ENCODE measurements around the gene AK2.
"Not testable (repeated sequence)": the region's sequence is repeated elsewhere in the genome, so short reads cannot be mapped to it uniquely, and the experiment has no call there.

Gene AK2

DNA sequence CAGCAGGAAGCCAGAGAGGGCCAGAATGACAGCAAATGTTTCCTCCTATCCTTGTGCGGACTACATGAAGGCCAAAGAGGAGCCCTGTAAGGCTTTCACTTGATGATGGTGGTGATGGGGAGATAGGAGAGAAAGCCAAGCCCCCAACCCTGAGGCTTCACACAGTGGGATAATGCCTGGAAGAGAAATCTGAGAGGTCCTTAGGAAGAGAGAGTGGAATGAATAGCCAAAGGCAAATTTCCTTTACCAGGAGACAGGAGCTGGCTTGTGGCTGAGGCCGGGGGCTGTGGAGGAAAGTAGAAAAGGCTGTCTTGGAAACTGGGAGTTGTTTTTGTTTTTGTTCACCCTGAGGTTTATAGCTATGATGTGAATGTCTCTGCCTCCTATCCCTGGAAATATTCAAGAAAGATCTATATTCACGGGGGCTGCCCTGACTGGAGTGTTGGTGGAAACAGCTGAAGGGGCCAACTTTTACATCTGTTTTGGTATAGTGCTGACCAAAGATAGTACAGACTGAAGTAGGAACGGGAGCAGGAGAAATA, 59.1 kb downstream of the AK2 start:
- H3K4me3 ChIP-seq (ENCODE audit: low read depth, low read length), result no peak overlapping the region

DNA sequence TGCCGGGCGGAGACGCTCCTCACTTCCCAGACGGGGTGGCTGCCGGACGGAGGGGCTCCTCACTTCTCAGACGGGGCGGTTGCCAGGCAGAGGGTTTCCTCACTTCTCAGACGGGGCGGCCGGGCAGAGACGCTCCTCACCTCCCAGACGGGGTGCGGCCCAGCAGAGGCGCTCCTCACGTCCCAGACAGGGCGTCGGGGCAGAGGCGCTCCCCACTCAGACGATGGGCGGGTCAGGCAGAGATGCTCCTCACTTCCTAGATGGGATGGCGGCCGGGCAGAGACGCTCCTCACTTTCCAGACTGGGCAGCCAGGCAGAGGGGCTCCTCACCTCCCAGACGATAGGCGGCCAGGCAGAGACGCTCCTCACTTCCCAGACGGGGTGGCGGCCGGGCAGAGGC, 61.6 kb downstream of the AK2 start:
- H3K4me3 ChIP-seq (ENCODE audit: low read depth, low read length), result not testable (repeated sequence)

DNA sequence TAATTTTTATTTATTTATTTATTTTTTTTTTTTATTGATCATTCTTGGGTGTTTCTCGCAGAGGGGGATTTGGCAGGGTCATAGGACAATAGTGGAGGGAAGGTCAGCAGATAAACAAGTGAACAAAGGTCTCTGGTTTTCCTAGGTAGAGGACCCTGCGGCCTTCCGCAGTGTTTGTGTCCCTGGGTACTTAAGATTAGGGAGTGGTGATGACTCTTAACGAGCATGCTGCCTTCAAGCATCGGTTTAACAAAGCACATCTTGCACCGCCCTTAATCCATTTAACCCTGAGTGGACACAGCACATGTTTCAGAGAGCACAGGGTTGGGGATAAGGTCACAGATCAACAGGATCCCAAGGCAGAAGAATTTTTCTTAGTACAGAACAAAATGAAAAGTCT, 63.2 kb downstream of the AK2 start:
- H3K4me3 ChIP-seq (ENCODE audit: low read depth, low read length), result not testable (repeated sequence)

DNA sequence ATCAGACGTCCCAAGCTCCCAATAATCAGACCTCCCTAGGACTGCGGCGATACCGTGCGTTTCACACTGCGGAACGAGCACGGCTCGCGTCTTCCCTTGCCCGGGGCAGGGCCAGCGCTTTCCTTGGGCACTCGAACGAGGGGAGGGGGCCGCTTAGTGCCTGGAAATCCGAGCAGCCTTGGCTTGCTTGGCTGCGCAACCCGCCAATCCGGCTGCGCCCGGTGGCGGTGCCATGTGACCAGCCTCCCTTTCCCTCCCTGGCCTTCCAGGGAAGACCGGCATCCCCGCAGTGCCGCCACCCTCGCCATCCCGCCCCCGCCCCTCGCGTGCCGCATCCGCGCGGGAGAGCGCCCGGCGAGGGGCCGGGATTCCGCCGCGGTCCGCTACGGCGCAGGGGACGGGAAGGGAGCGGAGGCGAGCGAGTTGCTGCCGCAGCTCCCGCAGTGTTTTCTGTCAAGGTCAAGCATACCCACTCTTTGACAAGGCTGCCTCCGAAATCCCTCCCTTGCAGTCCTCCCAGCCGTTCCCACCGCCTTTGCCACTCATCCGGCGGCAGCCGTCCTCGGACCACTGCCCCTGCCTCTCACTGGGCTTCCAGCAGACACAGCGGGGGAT, 63.8 kb downstream of the AK2 start:
- peak overlapping the region; percentile 43 for H3K4me3 ChIP-seq (ENCODE audit: low read depth, low read length)

DNA sequence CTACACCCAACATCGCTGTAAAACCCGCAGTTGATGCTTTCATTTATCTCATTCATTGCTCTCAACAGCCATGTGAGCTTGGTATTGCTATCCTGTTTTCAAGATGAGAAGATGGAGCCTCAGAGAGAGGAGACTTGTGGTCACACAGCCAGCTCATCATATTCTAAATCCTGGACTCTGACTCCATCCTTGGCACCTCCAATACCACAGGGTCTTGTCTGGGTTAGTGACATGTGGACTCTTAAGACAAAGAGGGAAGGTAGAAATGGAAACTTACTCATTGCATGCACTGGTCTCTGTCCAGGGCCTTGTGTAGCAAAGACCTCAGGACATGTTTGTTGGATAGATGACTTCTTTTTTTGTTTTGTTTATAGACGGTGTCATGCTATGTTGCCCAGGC, 65.1 kb downstream of the AK2 start:
- no peak overlapping the region for H3K4me3 ChIP-seq (ENCODE audit: low read depth, low read length)

DNA sequence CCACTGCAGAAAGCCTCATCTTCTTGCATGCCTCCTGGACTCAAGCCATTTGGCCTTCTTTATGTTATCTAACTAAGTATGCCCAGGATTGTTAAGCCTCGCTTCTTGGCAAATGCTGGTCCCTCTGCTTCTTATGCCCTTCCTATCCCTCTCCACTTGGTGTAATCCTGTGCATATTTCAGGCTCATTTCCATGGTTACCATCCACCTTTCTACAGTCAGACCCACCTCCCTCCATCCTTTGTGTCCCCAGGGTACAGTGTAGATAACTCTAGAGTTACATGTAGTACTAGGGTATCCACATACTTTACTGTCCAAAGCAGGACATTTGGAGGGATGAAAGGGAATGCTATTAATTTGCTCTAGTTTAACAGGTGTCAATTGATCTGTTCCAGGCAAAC, 65.5 kb downstream of the AK2 start:
- H3K4me3 ChIP-seq (ENCODE audit: low read depth, low read length), result no peak overlapping the region

DNA sequence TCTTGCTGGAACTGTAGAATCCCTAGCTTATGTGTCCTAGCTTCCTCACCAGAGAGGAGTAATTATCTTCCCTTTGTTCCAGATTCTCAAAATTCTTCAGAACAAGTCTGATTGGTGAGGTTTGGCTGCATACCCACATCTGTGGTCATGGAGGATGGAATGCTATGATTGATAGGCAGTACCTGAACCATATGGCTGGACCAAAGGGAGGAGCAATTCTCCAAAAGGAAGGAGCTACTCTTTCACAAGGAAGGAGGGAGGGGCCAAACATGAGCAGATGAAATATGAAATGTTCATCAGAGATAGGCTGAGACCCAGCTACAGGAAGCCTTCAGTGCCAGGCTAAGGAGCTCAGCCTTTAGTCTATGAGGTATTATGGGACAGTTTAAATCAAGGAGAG, 67.1 kb downstream of the AK2 start:
- H3K4me3 ChIP-seq (ENCODE audit: low read depth, low read length), result no peak overlapping the region

DNA sequence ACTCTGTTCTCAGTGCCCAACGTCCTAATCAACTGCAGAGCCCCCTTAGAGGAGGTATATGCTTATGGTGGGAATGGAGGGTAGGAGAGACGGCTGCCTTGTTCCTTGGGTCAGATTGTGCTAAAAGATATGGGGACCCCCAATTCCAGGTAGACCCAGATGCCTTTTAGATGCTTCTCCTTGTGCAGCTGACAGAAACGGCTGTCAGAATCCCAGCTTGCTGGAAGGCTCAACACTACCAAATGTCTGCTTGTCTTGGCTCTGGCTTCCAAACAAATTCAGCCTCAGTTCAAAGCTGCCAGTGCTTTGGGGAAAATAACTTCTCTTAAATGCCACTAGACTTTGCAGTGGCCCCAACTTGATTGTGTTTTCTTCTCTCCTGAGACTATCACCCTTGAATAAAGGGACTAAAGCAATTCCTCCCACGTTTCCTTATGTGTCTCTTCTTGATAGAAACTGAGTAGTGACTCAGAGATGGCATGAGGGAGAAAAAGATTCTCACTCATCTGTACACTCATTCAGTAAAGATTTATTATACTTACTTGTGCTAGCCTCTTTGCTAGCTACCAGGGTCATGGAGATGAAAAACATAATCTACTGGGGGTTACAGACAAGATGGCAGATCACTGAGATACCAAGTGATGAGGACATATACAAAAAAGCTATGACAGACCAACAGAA, 68.7 kb downstream of the AK2 start:
- no peak overlapping the region for H3K4me3 ChIP-seq (ENCODE audit: low read depth, low read length)

DNA sequence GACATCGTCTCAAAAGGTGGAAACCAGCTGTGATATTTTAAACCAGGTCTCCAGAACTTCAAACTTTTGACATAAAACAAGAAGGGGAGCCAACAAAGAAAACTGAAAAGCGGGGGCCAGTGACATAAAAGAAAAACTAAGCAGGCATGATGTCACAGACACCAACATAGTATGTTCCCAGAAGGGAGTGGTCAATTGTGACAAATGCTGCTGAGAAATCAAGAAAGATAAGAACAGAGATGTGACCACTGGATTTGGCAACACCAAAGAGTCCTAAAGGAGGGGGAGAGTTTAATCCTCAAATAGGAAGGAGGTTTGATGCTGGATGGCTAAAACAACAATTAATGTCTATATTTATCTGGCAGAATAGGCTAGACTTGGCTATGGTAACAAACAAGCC, 69.8 kb downstream of the AK2 start:
- no peak overlapping the region for H3K4me3 ChIP-seq (ENCODE audit: low read depth, low read length)

DNA sequence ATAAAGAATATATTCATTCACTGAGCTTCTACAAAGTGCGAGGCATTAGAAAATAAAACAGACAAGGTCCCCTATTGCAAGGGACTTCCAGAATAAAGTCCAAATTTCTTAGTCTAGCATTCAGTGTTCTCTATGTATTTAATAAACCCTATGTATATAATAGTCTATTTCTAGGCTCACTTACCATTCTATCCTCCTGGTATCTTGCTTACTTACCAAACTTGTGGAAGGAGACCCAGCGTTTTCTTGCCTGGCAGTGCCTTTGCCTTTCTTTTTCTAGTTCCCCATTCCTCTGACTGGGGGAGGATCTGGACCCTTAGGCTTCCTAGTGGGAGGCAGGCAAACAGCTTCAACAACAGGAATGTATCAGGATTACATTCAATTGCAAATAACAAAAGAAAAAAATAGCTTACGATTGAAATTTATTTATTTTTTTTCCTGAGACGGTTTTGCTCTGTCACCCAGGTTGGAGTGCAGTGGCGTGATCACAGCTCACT, 71.4 kb downstream of the AK2 start:
- no peak overlapping the region for H3K4me3 ChIP-seq (ENCODE audit: low read depth, low read length)

DNA sequence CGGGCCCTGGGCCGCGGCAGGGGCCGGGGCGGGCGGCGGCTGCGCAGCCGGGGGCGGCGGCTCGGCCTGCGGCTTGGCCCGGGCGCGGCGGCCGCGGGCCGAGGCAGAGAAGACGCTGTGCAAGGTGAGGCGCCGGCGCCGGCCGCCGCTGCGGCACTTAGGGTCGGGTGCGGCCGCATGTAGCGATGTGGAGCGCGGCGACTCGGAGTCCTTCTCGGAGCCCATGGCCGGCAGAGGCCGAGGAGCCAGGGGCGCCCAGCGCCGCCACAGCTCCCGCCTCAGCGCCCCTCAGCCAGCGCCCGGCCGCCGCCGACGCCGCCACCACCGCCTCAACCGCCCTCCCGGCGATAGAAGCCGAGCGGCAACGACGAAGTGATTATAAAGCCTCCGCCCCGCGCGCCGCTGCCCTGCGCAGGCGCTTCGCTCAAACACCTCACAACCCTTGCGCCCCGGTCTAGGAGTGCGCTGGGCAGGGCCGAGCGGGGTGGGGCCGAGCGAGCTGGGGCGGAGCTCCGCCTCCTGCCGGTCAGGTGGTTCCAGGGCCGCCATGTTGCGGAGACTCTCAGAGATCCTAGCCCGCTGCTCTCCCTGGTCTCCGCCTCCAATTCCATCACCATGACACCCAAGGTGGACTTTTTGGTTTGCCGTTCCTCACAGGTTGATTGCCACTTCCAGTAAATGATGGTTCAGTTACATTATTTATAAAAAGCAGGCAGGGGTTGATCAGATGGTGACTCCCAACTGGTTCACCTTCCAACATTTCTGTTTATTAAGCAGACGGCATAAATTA, 72.0 kb downstream of the AK2 start, which contains the start of gene RNF19B:
Gene RNF19B (minus strand): TSS at position 349 of the 790 bp plus-strand sequence. CDS start 124 bp downstream, at position 225.
- H3K4me3 ChIP-seq (ENCODE audit: low read depth, low read length), result peak within 1 kb of the TSS; percentile 78

DNA sequence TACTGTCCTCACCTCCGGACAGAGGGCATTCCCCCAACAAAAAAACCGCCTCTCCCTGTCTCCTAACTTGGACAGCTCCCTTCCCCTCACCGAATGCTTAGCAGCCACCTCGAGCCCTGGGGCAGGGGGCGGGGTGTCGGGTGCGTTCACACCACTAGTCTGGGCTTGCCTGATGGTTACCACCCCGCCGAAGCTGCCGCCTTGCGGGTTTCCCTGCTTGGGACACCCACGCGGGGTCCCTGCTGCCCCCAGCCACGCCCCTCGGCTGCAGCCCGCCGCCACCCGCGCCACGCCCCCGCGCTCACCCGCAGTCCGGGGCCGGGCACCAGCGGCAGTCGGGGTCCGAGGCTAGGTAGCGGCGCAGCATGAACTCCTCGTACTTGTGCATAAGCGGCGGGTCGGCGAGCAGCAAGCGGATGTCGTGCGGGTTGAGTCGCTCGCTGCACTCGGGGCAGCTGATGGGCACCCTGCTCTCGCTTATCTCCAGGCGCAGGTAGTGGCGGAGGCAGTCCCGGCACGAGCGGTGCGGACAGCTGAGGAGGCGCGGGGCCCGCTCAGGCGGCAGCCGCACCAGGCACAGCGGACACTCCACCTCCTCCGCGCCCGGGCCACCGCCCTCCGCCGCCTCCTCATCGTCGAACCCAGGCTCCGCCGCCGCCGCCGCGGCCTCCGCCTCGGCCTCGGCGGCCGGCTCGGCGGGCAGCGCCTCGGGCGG, 72.8 kb downstream of the AK2 start:
- H3K4me3 ChIP-seq (ENCODE audit: low read depth, low read length), result peak overlapping the region; percentile 78

DNA sequence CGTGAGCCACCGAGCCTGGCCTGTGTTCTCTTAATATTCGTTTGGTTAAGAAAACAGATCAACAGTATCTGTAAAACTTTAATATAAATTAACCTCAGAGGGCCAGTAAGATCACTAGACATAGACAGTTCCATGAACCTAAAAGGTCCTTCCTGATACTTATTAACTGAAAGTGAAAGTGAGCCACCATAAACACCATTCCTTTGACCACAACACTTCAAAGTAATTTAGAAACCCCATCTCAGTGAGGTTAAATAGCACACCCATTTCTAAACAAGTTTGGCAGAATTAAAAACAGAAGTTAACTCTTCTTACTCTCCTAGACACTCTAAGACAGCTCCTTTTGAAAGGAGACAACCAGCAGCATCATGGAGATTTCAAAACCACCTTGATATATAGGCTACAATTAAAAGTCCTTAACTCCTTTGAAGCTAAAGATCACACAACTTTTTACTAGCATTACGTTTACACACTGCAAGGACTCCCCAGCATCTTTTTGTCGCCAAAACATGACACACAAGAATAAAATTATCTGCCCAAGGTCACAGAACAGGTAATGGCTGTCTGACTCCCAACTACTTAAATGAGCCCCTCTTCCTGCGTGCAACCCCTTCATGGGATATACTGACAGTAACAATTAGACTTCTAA, 74.3 kb downstream of the AK2 start:
- no peak overlapping the region for H3K4me3 ChIP-seq (ENCODE audit: low read depth, low read length)

DNA sequence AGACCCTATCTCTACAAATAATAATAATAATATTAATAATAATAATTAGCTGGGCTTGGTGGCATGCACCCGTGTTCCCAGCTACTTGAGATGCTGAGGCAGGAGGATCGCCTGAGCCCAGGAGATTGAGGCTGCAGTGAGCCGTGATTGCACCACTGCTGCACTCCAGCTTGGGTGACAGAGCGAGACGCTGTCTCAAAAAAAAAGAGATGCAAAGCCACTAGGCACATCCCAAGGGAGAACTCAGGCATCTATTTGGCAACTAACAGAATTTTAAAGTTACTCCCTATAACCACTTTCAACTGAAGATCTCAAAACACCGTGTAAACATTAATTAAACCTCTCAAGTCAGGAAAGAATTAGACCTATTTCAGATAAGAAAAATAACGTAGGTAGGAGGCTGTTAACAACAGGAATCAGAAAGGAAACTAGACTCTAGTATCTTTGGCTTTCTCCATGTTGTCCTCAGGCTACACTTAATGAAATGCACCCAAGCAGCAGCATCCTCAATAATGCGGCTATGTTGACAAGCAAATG, 75.8 kb downstream of the AK2 start:
- no peak overlapping the region for H3K4me3 ChIP-seq (ENCODE audit: low read depth, low read length)

DNA sequence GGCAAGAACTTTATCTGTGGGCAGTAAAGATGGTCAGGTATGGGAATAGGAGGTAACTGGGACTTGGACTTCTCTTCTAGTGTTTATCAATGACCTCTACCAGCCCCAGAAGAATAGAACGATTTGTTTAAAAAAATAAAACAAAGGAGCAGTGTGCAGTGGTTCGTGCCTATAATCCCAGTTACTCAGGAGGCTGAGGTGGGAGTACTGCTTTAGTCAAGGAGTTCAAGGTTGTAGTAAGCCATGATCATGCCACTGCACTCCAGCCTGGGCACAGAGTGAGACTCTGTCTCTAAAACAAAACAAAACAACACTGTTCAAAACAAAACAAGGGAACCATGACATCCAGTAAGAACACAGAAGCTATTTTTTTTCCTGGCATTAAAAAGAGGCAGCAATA, 76.3 kb downstream of the AK2 start:
- no peak overlapping the region for H3K4me3 ChIP-seq (ENCODE audit: low read depth, low read length)

DNA sequence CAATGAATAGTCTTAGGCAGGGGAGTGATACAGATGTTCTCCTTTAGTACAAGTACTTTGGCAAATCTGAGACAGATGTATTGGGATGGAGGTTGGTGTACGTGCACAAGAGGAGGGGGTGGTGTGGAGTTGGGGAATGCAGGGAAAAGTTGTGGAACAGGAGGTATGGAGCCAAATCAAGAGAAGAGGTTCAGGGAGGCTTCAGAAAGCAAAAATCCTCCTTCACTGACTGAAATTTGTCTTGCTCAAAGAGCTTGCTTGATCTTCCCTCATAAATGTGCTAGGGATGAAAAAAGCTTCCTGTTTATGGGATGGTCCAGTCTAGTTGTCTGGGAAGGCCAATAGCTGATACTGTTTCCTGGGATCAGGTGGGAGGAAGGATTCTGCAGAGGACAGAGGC, 77.9 kb downstream of the AK2 start:
- H3K4me3 ChIP-seq (ENCODE audit: low read depth, low read length), result no peak overlapping the region
